IPS-15b (cell line): Measurements from ENCODE around the gene PLEKHG3.
"Not testable (repeated sequence)": the region's sequence is repeated elsewhere in the genome, so short reads cannot be mapped to it uniquely, and the experiment has no call there.

Experiments used
- H3K27me3 ChIP-seq: one replicate; pipeline ENCODE4 v1.6.1; 2013; ENCODE audit warnings: low read length; ENCODE audit not compliant: control insufficient read depth, insufficient read depth
- H3K36me3 ChIP-seq: one replicate; pipeline ENCODE4 v1.6.1; 2013; ENCODE audit warnings: low read length; ENCODE audit not compliant: control insufficient read depth, insufficient read depth
- H3K4me1 ChIP-seq: one replicate; pipeline ENCODE4 v1.6.1; 2013; ENCODE audit warnings: mild to moderate bottlenecking, low read length; ENCODE audit not compliant: control insufficient read depth, insufficient read depth
- H3K4me3 ChIP-seq: one replicate; pipeline ENCODE4 v1.5.1; 2013; ENCODE audit warnings: low read depth, low read length
- H3K9ac ChIP-seq: one replicate; pipeline ENCODE4 v1.6.1; 2013; ENCODE audit warnings: low read depth, mild to moderate bottlenecking, low read length
- H3K9me3 ChIP-seq: one replicate; pipeline ENCODE4 v1.6.1; 2013; ENCODE audit warnings: mild to moderate bottlenecking, low read length; ENCODE audit not compliant: control insufficient read depth, insufficient read depth

Gene PLEKHG3

GRCh38 chr14:64704143-64704742 lies at the start of gene PLEKHG3:
Gene PLEKHG3 (plus strand): TSS chr14:64704424. CDS start chr14:64727632, 23,208 bp downstream.
- Histone ChIP-seq H3K4me1 (peaks cover 55% of the 10 kb centered on the region), H3K4me3 (peak within 1 kb of the TSS; percentile 80), H3K9ac (peak within 1 kb of the TSS; percentile 80), H3K9me3 (no peaks in the 10 kb centered on the region), H3K27me3 (peaks cover 16% of the 10 kb centered on the region), H3K36me3 (no peaks in the 10 kb centered on the region)

DNA sequence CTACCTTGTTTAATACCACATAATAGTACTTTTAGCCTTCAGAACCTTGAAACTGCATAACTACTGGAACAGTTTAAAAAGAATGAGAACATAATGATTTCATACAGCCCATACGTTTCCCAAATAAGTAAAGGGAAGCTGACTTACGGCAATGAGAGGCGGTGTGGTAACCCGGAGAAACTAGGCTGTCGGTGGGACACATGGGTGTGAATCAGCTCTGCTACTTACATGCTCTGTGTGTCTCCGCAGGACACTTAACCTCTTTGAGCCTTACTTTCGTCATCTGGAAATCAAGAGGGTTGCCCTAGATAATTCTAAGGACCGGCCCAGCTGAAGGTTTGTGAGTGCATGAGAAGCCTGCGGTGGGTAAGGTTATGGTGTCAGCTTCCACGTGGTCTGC lies 49.3 kb upstream of the PLEKHG3 start:
- Histone ChIP-seq H3K9me3 (no peaks in the 10 kb centered on the region), H3K36me3 (no peaks in the 10 kb centered on the region), H3K4me3 (no peak overlapping the region), H3K4me1 (no peaks in the 10 kb centered on the region), H3K9ac (no peak overlapping the region), H3K27me3 (no peaks in the 10 kb centered on the region)

- Histone ChIP-seq H3K4me3 (no peak overlapping the region), H3K9ac (no peak overlapping the region), H3K36me3 (no peaks in the 10 kb centered on the region), H3K4me1 (no peaks in the 10 kb centered on the region), H3K9me3 (no peaks in the 10 kb centered on the region), H3K27me3 (no peaks in the 10 kb centered on the region)
Measured at GRCh38 chr14:64656986-64657385, 47.2 kb upstream of the PLEKHG3 start.

DNA sequence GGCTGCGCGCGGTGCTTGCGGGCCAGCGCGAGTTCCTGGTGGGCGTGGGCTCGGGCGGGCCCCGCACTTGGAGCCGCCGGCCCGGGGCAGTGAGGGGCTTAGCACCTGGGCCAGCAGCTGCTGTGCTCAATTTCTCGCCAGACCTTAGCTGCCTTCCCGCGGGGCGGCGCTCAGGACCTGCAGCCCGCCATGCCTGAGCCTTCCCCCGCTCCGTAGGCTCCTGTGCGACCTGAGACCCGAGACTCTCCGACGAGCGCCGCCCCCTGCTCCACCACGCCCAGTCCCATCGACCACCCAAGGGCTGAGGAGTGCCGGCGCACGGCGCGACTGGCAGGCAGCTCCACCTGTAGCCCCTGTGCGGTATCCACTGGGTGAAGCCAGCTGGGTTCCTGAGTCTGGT lies 46.0 kb upstream of the PLEKHG3 start:
- H3K9me3 ChIP-seq: no peaks in the 10 kb centered on the region
- no peak overlapping the region for H3K9ac ChIP-seq
- no peaks in the 10 kb centered on the region for H3K4me1 ChIP-seq
- H3K27me3 ChIP-seq: no peaks in the 10 kb centered on the region
- no peaks in the 10 kb centered on the region for H3K36me3 ChIP-seq
- H3K4me3 ChIP-seq: no peak overlapping the region

GRCh38 chr14:64658700-64659264 lies 45.4 kb upstream of the PLEKHG3 start:
- not testable (repeated sequence) for H3K9ac ChIP-seq, H3K4me3 ChIP-seq, H3K36me3 ChIP-seq, H3K27me3 ChIP-seq, H3K9me3 ChIP-seq, H3K4me1 ChIP-seq

- no peaks in the 10 kb centered on the region for H3K9me3 ChIP-seq
- H3K27me3 ChIP-seq: no peaks in the 10 kb centered on the region
- no peaks in the 10 kb centered on the region for H3K4me1 ChIP-seq
- H3K4me3 ChIP-seq: no peak overlapping the region
- H3K36me3 ChIP-seq: no peaks in the 10 kb centered on the region
- H3K9ac ChIP-seq: no peak overlapping the region
Measured at GRCh38 chr14:64659366-64659765, 44.9 kb upstream of the PLEKHG3 start.

DNA sequence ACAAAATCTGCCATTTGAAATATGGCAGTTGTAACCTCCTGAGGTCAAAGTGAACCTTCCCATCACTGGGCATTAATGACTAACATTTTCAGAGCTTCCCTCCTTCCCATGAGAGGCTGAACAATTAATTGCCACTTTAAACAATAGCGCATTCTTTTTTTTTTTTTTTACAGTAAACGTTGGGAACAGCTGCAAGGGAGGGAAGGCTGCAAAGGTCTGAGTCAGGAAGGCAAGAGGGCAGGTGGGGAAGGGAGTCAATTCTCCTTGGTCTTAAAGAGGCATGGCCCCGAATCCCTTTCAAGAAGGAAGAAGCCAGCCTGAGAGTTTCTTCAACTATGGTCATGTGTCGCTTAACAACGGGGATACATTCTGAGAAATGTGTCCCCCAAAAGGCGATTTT lies 41.0 kb upstream of the PLEKHG3 start:
- Histone ChIP-seq H3K4me3 (no peak overlapping the region), H3K9me3 (no peaks in the 10 kb centered on the region)

GRCh38 chr14:64671591-64671990 lies 32.6 kb upstream of the PLEKHG3 start:
- no peaks in the 10 kb centered on the region for H3K36me3 ChIP-seq
- H3K4me1 ChIP-seq: no peaks in the 10 kb centered on the region

More for the DNA sequence above, 41.0 kb upstream of the PLEKHG3 start:
- Histone ChIP-seq H3K9ac (no peak overlapping the region), H3K4me1 (no peaks in the 10 kb centered on the region), H3K27me3 (no peaks in the 10 kb centered on the region), H3K36me3 (no peaks in the 10 kb centered on the region)

DNA sequence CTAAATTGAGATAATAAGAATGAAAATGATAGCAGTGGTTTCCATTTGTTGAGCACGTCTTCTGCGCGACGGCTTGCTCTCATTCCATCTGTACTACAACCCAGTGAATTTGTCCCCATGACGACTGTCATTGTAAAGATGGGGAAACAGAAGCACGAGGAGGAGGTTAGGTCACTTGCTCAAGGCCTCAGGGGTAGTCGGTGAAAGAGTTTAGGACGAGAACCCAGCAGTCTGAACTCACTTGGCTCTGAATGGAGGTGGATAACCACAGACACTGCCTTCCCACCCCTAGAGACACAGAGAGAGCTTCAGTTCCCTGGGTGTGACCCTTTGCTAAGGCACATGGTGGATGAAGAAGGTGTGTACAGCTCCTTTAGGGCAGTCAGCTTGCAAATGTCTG lies 30.9 kb upstream of the PLEKHG3 start:
- H3K4me3 ChIP-seq: no peak overlapping the region
- no peaks in the 10 kb centered on the region for H3K36me3 ChIP-seq
- no peaks in the 10 kb centered on the region for H3K9me3 ChIP-seq
- H3K9ac ChIP-seq: no peak overlapping the region
- H3K4me1 ChIP-seq: no peaks in the 10 kb centered on the region
- no peaks in the 10 kb centered on the region for H3K27me3 ChIP-seq

More at GRCh38 chr14:64671591-64671990, 32.6 kb upstream of the PLEKHG3 start:
- Histone ChIP-seq H3K4me3 (no peak overlapping the region), H3K9me3 (no peaks in the 10 kb centered on the region), H3K9ac (no peak overlapping the region), H3K27me3 (no peaks in the 10 kb centered on the region)

GRCh38 chr14:64673748-64674147 lies 30.5 kb upstream of the PLEKHG3 start:
- Histone ChIP-seq H3K4me3 (no peak overlapping the region), H3K27me3 (no peaks in the 10 kb centered on the region), H3K9me3 (no peaks in the 10 kb centered on the region), H3K36me3 (no peaks in the 10 kb centered on the region), H3K4me1 (no peaks in the 10 kb centered on the region), H3K9ac (no peak overlapping the region)

DNA sequence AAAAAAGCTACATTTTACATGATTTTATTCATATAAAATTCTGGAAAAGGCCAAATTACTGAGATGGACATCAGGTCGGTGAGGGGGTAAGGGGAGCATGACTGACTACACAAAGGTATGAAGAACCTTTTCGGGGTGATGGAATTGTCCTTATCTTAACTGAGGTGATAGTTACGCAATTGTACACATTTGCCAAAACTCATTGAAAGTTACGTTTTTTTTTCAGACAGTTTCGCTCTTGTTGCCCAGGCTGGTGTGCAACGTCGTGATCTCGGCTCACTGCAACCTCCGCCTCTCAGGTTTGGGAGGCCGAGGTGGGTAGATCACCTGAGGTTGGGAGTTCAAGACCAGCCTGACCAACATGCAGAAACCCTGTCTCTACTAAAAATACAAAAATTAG lies 29.4 kb upstream of the PLEKHG3 start:
- H3K4me1 ChIP-seq: no peaks in the 10 kb centered on the region
- H3K36me3 ChIP-seq: no peaks in the 10 kb centered on the region
- no peaks in the 10 kb centered on the region for H3K27me3 ChIP-seq
- no peak overlapping the region for H3K9ac ChIP-seq
- H3K4me3 ChIP-seq: no peak overlapping the region
- no peaks in the 10 kb centered on the region for H3K9me3 ChIP-seq

GRCh38 chr14:64675312-64675711 lies 28.9 kb upstream of the PLEKHG3 start:
- no peak overlapping the region for H3K9ac ChIP-seq
- H3K27me3 ChIP-seq: no peaks in the 10 kb centered on the region
- H3K4me1 ChIP-seq: no peaks in the 10 kb centered on the region
- H3K9me3 ChIP-seq: no peaks in the 10 kb centered on the region
- no peaks in the 10 kb centered on the region for H3K36me3 ChIP-seq
- H3K4me3 ChIP-seq: no peak overlapping the region
